SW 1271 (cell line): ENCODE data around the gene TMEM63B.
"Not testable (repeated sequence)": the region's sequence is repeated elsewhere in the genome, so short reads cannot be mapped to it uniquely, and the experiment has no call there.

Source experiments
- DNase-seq, 2 experiments: peaks; one replicate each; lab custom pipeline; 2025; lab: John Stamatoyannopoulos, UW

TMEM63B gene

GRCh38 chr6:44094403-44095242 is 32.7 kb upstream of the TMEM63B start:
- no peak for DNase-seq

GRCh38 chr6:44095243-44095623 is 32.1 kb upstream of the TMEM63B start:
- not testable (repeated sequence) for DNase-seq

- peak; percentile 40 to 74 for DNase-seq
These were observed 30.7 kb upstream of the TMEM63B start for GRCh38 chr6:44096612-44097011.

- no peak for DNase-seq
These were observed 29.5 kb upstream of the TMEM63B start for GRCh38 chr6:44097782-44098317.

- DNase-seq: no peak
These were observed 28.2 kb upstream of the TMEM63B start for GRCh38 chr6:44099192-44099591.

- DNase-seq: peak in 1 of 2 experiments; percentile 52
These were observed 27.2 kb upstream of the TMEM63B start for GRCh38 chr6:44100088-44100550.

- DNase-seq: no peak
These were observed 25.5 kb upstream of the TMEM63B start for GRCh38 chr6:44101832-44102231.

GRCh38 chr6:44102527-44102926 is 24.8 kb upstream of the TMEM63B start:
- no peak for DNase-seq

GRCh38 chr6:44104481-44105021 is 22.8 kb upstream of the TMEM63B start:
- DNase-seq: no peak

GRCh38 chr6:44105146-44105545 is 22.2 kb upstream of the TMEM63B start:
- DNase-seq: no peak

- no peak for DNase-seq
These were observed 21.2 kb upstream of the TMEM63B start for GRCh38 chr6:44105993-44106740.

- DNase-seq: no peak
These were observed 20.3 kb upstream of the TMEM63B start for GRCh38 chr6:44107017-44107416.

- no peak for DNase-seq
These were observed 18.9 kb upstream of the TMEM63B start for GRCh38 chr6:44108471-44108870.

GRCh38 chr6:44109212-44109611 is 18.1 kb upstream of the TMEM63B start:
- no peak for DNase-seq

- DNase-seq: no peak
These were observed 17.2 kb upstream of the TMEM63B start for GRCh38 chr6:44110005-44110676.

- no peak for DNase-seq
These were observed 16.4 kb upstream of the TMEM63B start for GRCh38 chr6:44110966-44111365.

- DNase-seq: no peak
These were observed 15.6 kb upstream of the TMEM63B start for GRCh38 chr6:44111434-44112417.

GRCh38 chr6:44113414-44113813 is 13.9 kb upstream of the TMEM63B start:
- no peak for DNase-seq

GRCh38 chr6:44115866-44116265 is 11.5 kb upstream of the TMEM63B start:
- DNase-seq: peak in 1 of 2 experiments; percentile 40

GRCh38 chr6:44116641-44117382 is 10.5 kb upstream of the TMEM63B start:
- peak in 1 of 2 experiments; percentile 22 for DNase-seq
